GM19468 (cell line): Measurements from ENCODE around the gene NSMF.

Experiments
- ATAC-seq: cut with Tn5 transposase; IDR thresholded peaks from one replicate; pipeline ENCODE4 v1.9.1; 2021; ENCODE audit warnings: mild to moderate bottlenecking, moderate library complexity, moderate number of reproducible peaks; ENCODE audit not compliant: unreplicated experiment; ENCODE audit errors: extremely low read depth

Gene NSMF

DNA sequence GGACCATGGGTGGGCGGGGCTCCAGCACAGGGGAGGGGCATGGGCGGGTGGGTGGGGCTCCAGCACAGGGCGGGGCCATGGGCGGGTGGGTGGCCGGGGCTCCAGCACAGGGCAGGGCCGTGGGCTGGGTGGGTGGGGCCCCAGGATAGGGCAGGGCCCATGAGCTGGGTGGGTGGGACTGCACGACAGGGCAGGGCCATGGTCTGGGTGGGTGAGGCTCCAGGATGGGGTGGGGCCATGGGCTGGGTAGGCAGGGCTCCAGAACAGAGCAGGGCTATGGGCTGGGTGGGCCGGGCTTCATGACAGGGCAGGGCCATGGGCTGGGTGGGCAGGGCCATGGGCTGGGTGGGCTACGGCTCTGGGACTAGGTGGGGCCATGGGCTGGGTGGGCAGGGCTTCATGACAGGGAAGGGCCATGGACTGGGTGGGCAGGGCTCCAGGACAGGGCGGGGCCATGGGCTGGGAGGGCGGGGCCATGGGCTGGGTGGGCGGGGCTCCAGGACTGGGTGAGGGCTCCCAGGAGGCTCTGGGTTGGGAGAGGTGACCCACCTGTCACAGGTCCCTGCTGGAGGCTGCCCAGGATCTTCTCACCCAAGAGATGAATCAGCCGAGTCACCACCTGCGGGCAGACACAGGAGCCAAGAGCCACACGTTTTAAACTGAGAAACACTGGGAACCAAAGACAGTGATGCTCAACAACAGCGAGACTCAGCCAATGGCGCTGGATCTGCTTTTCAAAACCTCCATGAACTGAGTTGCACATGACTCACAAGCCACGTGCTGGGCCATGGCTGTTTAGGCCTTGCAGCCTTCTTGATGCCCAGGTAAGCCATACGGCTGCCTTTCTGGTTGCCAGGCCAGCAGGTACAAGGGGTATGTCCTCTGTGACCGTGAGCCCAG is 33.6 kb upstream of the NSMF start:
- no peak for ATAC-seq

DNA sequence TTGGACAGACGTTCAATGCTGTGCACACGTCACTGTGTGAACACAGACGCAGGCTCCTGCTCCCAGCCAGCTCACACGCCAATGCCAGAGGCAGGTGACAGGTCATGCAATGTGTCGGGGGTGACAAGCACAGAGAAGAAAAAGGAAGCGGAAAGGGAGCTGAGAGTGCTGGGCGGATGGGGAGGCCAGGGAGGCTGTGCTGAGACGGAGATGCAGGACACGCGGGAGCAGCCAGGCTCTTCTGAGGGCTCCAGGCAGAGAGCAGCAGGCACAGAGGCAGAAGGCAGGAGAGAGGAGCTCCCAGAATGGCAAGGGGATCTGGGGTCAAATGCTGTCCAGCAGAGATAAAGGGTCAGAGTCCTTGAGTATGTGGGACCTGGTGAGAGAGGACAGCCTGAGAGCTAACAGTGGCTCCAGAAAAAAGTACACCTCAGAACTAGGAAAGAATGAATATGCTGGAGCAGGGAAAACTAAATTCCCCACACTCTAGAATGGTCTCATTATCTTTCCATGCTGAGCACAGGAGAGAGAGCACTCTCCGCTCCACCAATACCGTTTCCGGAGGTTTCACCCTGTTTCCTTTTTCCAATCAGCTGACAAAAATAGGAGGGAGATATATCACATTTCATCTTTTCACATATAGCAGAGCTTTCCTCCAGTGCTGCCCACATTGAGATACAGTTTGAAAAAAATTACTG is 32.8 kb upstream of the NSMF start:
- no peak for ATAC-seq

DNA sequence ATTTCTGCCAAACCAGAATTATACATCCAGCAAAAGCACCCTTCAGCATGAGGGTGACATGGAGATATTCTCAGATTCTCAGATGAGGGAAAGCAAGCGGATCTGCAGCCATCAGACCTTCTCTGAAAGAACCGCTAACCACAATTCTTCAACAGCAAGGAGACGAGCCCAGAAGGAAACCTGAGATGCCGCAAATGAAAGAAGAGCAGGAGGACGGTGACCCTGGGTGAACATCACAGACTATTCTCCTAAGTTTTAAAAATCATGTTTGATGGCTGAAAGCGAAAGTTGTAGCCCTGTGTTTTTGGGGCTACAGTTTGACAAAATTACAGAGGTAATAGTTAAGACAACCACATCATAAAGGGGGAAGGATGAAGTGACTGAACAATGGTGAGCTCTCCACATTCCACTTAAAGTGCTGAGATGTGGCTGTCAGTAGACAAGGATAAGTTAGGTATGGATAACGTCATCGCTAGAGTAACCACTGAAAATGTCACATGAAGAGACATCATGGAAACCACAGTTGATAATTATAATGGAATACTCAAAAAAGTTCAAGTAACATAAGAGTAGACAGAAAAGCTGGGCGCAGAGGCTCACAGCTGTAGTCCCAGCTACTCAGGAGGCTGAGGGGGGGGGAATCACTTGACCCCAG is 31.5 kb upstream of the NSMF start:
- no peak for ATAC-seq

DNA sequence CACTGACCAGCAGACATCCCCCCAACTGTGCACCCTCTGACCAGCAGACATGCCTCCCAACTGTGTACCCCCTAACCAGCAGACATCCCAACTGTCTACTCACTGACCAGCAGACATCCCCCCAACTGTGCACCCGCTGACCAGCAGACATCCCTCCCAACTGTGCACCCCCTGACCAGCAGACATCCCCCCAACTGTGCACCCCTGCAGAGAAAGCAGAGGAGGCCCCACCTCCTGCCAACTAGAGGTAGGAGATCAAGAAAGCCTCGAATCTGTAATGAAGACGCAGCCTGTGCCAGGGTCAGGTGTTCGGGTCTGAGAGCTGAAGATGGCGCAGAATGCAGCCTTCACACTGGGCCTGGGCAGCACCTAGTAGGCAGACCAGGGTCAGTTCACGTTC is 29.8 kb upstream of the NSMF start:
- no peak for ATAC-seq

GRCh38 chr9:137488327-137488653 is 29.2 kb upstream of the NSMF start:
- ATAC-seq, result no peak

- no peak for ATAC-seq
Measured at GRCh38 chr9:137487454-137488326, 28.6 kb upstream of the NSMF start.

GRCh38 chr9:137486545-137487453 is 27.7 kb upstream of the NSMF start:
- no peak for ATAC-seq

GRCh38 chr9:137486141-137486490 is 27.0 kb upstream of the NSMF start:
- no peak for ATAC-seq

DNA sequence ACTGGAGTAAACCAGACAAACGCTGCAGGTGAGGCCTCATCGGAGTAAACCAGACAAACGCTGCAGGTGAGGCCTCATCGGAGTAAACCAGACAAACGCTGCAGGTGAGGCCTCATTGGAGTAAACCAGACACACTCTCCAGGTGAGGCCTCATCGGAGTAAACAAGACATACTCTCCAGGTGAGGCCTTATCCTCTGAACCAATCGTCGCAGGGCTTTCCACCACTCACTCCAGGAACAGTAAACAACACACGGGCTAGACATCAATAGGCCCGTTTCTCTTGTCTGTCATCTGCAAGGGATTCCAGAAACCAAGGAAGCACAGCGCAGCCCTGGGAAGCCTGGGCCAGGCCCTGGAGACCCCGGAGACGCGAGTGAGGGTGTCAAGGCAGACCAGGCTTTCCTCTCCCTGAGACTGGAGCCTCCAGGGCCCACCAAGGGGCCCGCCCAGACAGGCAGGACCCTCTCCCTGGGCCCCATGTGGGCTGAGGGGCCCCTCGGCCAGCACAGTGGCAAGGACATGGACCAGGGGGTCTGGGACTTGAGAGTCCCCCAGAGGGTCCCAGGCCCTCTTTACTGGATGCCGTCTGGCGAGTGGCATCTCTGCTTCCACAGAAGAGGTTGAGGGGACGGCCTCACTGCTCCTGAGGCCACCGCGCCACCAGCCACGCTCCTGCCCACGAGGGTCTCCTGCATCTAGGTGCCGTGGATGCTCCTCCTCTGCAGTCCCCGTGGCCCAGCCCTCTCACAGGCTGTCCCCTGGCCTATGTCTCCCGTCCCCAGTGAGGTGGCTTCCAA is 26.4 kb upstream of the NSMF start:
- ATAC-seq, result no peak

- ATAC-seq, result no peak
Measured at GRCh38 chr9:137484551-137485315, 25.6 kb upstream of the NSMF start.

DNA sequence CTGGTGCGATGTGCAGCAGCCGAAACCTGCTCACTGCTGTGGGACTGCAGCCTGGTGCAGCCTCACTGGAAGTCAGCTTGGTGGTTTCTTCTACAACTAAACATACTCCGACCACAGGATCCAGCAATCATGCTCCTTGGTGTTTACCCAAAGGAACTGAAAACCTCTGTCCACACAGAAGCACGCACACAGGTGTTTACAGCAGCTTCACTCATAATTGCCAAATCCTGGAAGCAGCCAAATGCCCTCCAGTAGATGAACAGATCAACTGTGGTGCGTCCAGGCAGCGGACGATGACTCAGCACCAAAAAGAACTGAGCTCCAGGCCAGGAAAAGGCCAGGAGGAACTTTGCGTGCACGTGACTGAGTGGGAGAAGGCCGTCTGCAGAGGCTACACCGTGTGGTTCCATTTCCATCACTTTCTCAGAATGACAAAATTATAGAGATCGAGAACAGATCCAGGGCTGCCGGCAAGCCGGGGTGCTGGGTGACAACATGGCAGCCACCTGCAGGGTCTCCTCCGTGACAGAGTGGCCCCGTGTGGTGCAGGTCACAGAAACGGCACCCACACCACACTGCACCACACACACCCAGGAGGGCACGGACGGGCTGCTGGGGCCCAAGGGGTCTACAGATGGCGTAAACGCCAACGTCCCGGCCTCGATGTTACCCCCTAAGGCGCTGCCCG is 23.1 kb upstream of the NSMF start:
- ATAC-seq, result no peak

DNA sequence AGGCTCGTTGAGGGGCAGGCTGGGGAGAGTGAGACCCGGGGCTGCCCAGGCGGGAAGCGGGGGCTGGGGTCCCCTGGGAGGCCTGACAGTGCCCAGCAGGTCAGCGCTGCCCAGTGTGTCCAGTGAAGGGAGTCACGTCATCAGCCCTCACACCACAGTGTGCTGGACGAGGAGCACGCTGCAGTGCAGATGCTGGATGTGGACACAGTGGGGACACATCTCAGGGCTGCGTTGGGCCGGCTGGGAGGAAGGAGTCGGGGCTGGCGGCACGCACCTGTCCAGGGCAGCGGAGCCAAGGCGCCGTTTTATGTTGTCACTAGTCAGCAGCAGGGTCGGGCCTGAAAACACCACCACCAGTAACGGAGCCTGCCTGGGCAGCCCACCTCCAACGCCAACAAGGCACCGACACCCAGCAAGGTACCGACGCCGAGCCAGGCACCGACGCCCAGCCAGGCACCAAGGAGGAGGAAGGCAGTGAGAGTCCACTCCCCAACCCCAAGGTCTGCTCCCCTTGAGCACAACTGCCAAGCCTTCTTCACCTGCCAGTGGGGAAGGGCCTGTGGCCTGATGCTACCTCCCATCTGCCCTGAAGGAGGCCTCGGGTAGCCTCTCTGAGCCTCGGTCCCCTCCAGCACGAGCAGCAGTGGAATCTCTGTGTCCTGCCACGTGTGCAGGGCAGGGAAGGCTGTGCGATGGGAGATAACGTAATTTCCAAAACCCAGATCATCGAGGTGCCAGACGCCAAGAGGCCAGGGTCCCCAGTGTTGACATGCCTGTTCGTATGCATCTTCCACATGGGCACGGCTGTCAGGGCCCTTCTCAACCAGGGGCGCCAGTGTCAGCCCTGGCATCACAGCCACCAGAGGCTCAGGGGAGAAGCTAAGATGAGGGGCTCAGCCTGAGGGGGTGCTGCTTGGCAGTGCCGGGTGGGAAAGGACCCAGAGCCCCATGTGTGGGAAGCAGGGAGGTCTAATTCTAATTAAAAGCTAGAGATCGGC is 21.9 kb upstream of the NSMF start:
- no peak for ATAC-seq

DNA sequence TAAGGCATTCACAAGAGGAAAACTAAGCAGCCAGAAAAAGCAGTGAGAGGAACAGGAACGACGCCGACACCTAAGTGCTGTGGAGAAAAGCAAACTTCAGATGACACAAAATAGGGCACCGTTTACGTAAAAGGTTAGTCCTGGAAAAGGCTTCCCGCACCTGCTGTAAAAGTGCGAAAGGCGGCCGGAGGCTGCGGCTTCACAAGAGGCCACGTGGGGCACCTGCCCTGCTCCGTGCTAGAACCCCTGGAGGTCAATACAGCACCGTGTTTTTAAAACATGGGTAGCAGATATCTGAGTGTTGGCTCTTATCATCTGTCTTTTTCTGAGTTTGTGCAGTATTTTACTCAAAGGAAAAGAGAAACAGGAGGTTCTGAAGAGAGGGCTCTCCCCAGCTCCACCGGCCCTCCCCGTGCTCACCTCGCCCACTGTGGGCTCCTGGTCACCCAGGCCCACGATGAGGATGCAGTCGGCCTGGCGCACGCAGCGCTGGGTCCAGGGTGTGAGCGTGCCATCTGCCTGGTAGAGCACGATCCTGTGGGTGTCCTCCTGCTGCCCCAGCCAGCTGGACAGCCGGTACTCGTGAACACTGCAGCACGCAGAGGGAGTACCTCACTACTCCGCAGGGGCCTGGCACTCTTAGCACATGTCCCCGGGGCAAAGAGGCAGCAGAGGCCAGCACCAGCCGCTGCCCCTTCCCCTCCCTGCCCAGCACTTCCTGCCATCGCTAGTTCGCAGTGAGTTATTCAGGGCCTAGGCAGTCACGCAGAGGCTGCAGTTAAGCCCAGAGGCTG is 21.0 kb upstream of the NSMF start:
- no peak for ATAC-seq

- ATAC-seq, result no peak
Measured at GRCh38 chr9:137478962-137479861, 20.1 kb upstream of the NSMF start.
